Measurements from ENCODE around the gene WBP2. TPM values are rescaled to one million over a fixed set of nuclear protein-coding genes. Genes with fewer than 3 reads are reported as not detected.
A peak's percentile ranks its signal among the peaks of the same experiment; 100 is the strongest.

WBP2 gene
- total RNA-seq, 1 donor from 2014 or later, result 144 TPM

GRCh38 chr17:75825748-75826370 lies 29.3 kb downstream of the WBP2 start:
- H3K4me1 ChIP-seq, result peaks cover 40% of the 10 kb centered on the region
- TF ChIP-seq CTCF (IDR thresholded peaks at IDR 0.05; ENCODE audit: borderline replicate concordance), result no peak
- peaks cover 55% of the 10 kb centered on the region for H3K36me3 ChIP-seq
- no peaks in the 10 kb centered on the region for H3K9me3 ChIP-seq (replicated peaks)
- intact Hi-C loops (cut with micrococcal nuclease), result no loop called here
- no peak overlapping the region for H3K4me3 ChIP-seq
- H3K27ac ChIP-seq (replicated peaks), result peak overlapping the region; percentile 62
- no peaks in the 10 kb centered on the region for H3K27me3 ChIP-seq (ENCODE audit: low read depth)
- DNase-seq, result no peak

- no peak for DNase-seq
- intact Hi-C loops (cut with micrococcal nuclease), result no loop called here
- peak overlapping the region; percentile 62 for H3K27ac ChIP-seq (replicated peaks)
Measured at GRCh38 chr17:75825149-75825552, 30.0 kb downstream of the WBP2 start.

GRCh38 chr17:75824666-75825065 lies 30.5 kb downstream of the WBP2 start:
- Histone ChIP-seq H3K27me3 (ENCODE audit: low read depth) (no peaks in the 10 kb centered on the region), H3K4me3 (no peak overlapping the region), H3K9me3 (replicated peaks) (no peaks in the 10 kb centered on the region), H3K27ac (replicated peaks) (peak overlapping the region; percentile 62), H3K4me1 (peaks cover 52% of the 10 kb centered on the region), H3K36me3 (peaks cover 60% of the 10 kb centered on the region)
- intact Hi-C loops (cut with micrococcal nuclease), result no loop called here
- no peak for DNase-seq
- TF ChIP-seq CTCF (IDR thresholded peaks at IDR 0.05; ENCODE audit: borderline replicate concordance), result no peak

More at GRCh38 chr17:75825149-75825552, 30.0 kb downstream of the WBP2 start:
- H3K27me3 ChIP-seq (ENCODE audit: low read depth), result no peaks in the 10 kb centered on the region
- no peak for TF ChIP-seq CTCF (IDR thresholded peaks at IDR 0.05; ENCODE audit: borderline replicate concordance)
- H3K4me3 ChIP-seq, result no peak overlapping the region
- peaks cover 60% of the 10 kb centered on the region for H3K36me3 ChIP-seq
- no peaks in the 10 kb centered on the region for H3K9me3 ChIP-seq (replicated peaks)
- H3K4me1 ChIP-seq, result peaks cover 47% of the 10 kb centered on the region

- H3K27ac ChIP-seq (replicated peaks), result peak overlapping the region; percentile 8
- H3K9me3 ChIP-seq (replicated peaks), result no peaks in the 10 kb centered on the region
- no peak for TF ChIP-seq CTCF (IDR thresholded peaks at IDR 0.05; ENCODE audit: borderline replicate concordance)
- H3K27me3 ChIP-seq (ENCODE audit: low read depth), result no peaks in the 10 kb centered on the region
- DNase-seq, result no peak
- no peak overlapping the region for H3K4me3 ChIP-seq
- intact Hi-C loops (cut with micrococcal nuclease), result no loop called here
- peaks cover 56% of the 10 kb centered on the region for H3K4me1 ChIP-seq
- peaks cover 65% of the 10 kb centered on the region for H3K36me3 ChIP-seq
Measured at GRCh38 chr17:75824050-75824552, 31.0 kb downstream of the WBP2 start.

GRCh38 chr17:75823257-75824041 lies 31.7 kb downstream of the WBP2 start:
- Histone ChIP-seq H3K36me3 (peaks cover 72% of the 10 kb centered on the region), H3K27me3 (ENCODE audit: low read depth) (no peaks in the 10 kb centered on the region), H3K4me1 (peaks cover 56% of the 10 kb centered on the region), H3K9me3 (replicated peaks) (no peaks in the 10 kb centered on the region), H3K4me3 (no peak overlapping the region), H3K27ac (replicated peaks) (peak overlapping the region; percentile 8)
- intact Hi-C loops (cut with micrococcal nuclease), result no loop called here
- TF ChIP-seq CTCF (IDR thresholded peaks at IDR 0.05; ENCODE audit: borderline replicate concordance), result no peak
- DNase-seq, result no peak

All from left ventricle myocardium inferior (tissue), 1 donor.